Osteoblast (primary cell): ENCODE results near the gene RNF141. TPM values are rescaled to one million over a fixed set of nuclear protein-coding genes. Genes with fewer than 3 reads are reported as not detected.
A peak's percentile ranks its signal among the peaks of the same experiment; 100 is the strongest.

Experiments used
- DNase-seq: peaks from one replicate; pipeline ENCODE4 v3.0.0; 2011; ENCODE audit warnings: low spot score, mixed read lengths; ENCODE audit not compliant: insufficient read length; ENCODE audit errors: missing footprints
- H2AFZ ChIP-seq: 2 replicates; pipeline ENCODE4 v1.6.0; 2011; ENCODE audit warnings: mild to moderate bottlenecking, low read length
- H3K27ac ChIP-seq: 2 replicates; pipeline ENCODE4 v1.5.1; 2011; ENCODE audit warnings: mild to moderate bottlenecking, low read depth, low read length, moderate library complexity
- H3K27me3 ChIP-seq: 2 replicates; pipeline ENCODE4 v1.6.0; 2012; ENCODE audit warnings: mild to moderate bottlenecking, control low read depth, inconsistent platforms, low read length, moderate library complexity; ENCODE audit not compliant: insufficient read depth
- H3K36me3 ChIP-seq: 2 replicates; pipeline ENCODE4 v1.5.1; 2011; ENCODE audit warnings: mild to moderate bottlenecking, low read length, control low read depth, moderate library complexity; ENCODE audit not compliant: insufficient read depth
- H3K4me1 ChIP-seq: 2 replicates; pipeline ENCODE4 v1.5.1; 2011; ENCODE audit warnings: mild to moderate bottlenecking, low read length, control low read depth, moderate library complexity; ENCODE audit not compliant: insufficient read depth
- H3K4me2 ChIP-seq: 2 replicates; pipeline ENCODE4 v1.6.0; 2011; ENCODE audit warnings: mild to moderate bottlenecking, low read length; ENCODE audit not compliant: insufficient read depth
- H3K4me3 ChIP-seq: fragments of 200-600 bp; sonication (generic); 3 replicates; pipeline ENCODE4 v1.5.1; 2012; ENCODE audit warnings: mild to moderate bottlenecking, low read length, inconsistent platforms; ENCODE audit not compliant: insufficient read depth
- H3K79me2 ChIP-seq: 2 replicates; pipeline ENCODE4 v1.6.0; 2012; ENCODE audit warnings: mild to moderate bottlenecking, low read length, control low read depth, inconsistent platforms; ENCODE audit not compliant: insufficient read depth
- H3K9me3 ChIP-seq: 2 replicates; pipeline ENCODE4 v1.5.1; 2011; ENCODE audit warnings: low read depth, low read length, control low read depth
- H4K20me1 ChIP-seq: 2 replicates; pipeline ENCODE4 v1.6.0; 2012; ENCODE audit warnings: mild to moderate bottlenecking, low read length, control low read depth; ENCODE audit not compliant: insufficient read depth
- CTCF ChIP-seq: IDR thresholded peaks from 2 replicates; pipeline ENCODE4 v1.5.1; 2011; ENCODE audit warnings: mild to moderate bottlenecking, low read depth, low read length, moderate library complexity; ENCODE audit errors: extremely low read depth
- total RNA-seq: library from RNA; depleted of rRNA; stranded (reverse); fragments of >200 nt; gene quantifications from 2 replicates; pipeline ENCODE4 v1.2.3, GENCODE V29; 2012

Gene RNF141
- total RNA-seq, 1 donor, result 29.3 TPM

- Histone ChIP-seq H3K27me3 (no peaks in the 10 kb centered on the region), H3K4me1 (peaks cover 10% of the 10 kb centered on the region), H3K27ac (no peak overlapping the region), H3K4me3 (no peak overlapping the region), H2AFZ (no peak overlapping the region), H3K4me2 (no peak overlapping the region), H4K20me1 (no peaks in the 10 kb centered on the region), H3K9me3 (no peaks in the 10 kb centered on the region), H3K79me2 (no peaks in the 10 kb centered on the region), H3K36me3 (no peaks in the 10 kb centered on the region)
- TF ChIP-seq CTCF, result no peak
- DNase-seq, result no peak
Measured at GRCh38 chr11:10551845-10552352, 10.9 kb upstream of the RNF141 start.

- Histone ChIP-seq H3K4me3 (no peak overlapping the region), H3K4me1 (peaks cover 10% of the 10 kb centered on the region), H2AFZ (no peak overlapping the region), H3K27me3 (no peaks in the 10 kb centered on the region), H3K79me2 (no peaks in the 10 kb centered on the region), H3K4me2 (no peak overlapping the region), H3K9me3 (no peaks in the 10 kb centered on the region), H3K36me3 (no peaks in the 10 kb centered on the region), H3K27ac (no peak overlapping the region), H4K20me1 (no peaks in the 10 kb centered on the region)
- DNase-seq, result no peak
- TF ChIP-seq CTCF, result no peak
Measured at GRCh38 chr11:10551290-10551592, 10.3 kb upstream of the RNF141 start.

GRCh38 chr11:10550503-10551289 is 9.7 kb upstream of the RNF141 start:
- Histone ChIP-seq H3K27me3 (no peaks in the 10 kb centered on the region), H3K36me3 (no peaks in the 10 kb centered on the region), H3K27ac (peak overlapping the region; percentile 33), H3K9me3 (no peaks in the 10 kb centered on the region), H3K79me2 (no peaks in the 10 kb centered on the region), H4K20me1 (no peaks in the 10 kb centered on the region), H3K4me2 (peak overlapping the region; percentile 66), H2AFZ (no peak overlapping the region), H3K4me3 (no peak overlapping the region), H3K4me1 (peaks cover 10% of the 10 kb centered on the region)
- peak; percentile 82 for DNase-seq
- no peak for TF ChIP-seq CTCF

- no peaks in the 10 kb centered on the region for H4K20me1 ChIP-seq
- H2AFZ ChIP-seq, result no peak overlapping the region
- no peak overlapping the region for H3K4me3 ChIP-seq
- H3K27me3 ChIP-seq, result no peaks in the 10 kb centered on the region
- H3K9me3 ChIP-seq, result no peaks in the 10 kb centered on the region
- H3K79me2 ChIP-seq, result peaks cover 12% of the 10 kb centered on the region
- H3K27ac ChIP-seq, result no peak overlapping the region
- H3K4me2 ChIP-seq, result no peak overlapping the region
- no peak for DNase-seq
- no peak for TF ChIP-seq CTCF
- peaks cover 6% of the 10 kb centered on the region for H3K4me1 ChIP-seq
- H3K36me3 ChIP-seq, result no peaks in the 10 kb centered on the region
Measured at GRCh38 chr11:10544491-10545465, 3.8 kb upstream of the RNF141 start.
